DOHH2 (cell line): ENCODE data around the gene BRD3.

Experiments
- CTCF ChIP-seq: fragments of 200-600 bp; sonication (generic); IDR thresholded peaks from one replicate; pipeline ENCODE4 v1.5.1; 2014; ENCODE audit warnings: antibody characterized with exemption, mild to moderate bottlenecking, low read depth, low read length; ENCODE audit not compliant: poor library complexity, severe bottlenecking
- EZH2phosphoT487 ChIP-seq: fragments of 200-600 bp; sonication (generic); IDR thresholded peaks from 2 replicates; pipeline ENCODE4 v1.6.1; 2017; ENCODE audit warnings: borderline replicate concordance, mild to moderate bottlenecking, antibody characterized with exemption, low read length, moderate library complexity, mixed read lengths

GRCh38 chr9:133997584-133997983 lies 70.2 kb downstream of the BRD3 start:
- TF ChIP-seq EZH2phosphoT487 (no peak), CTCF (no peak)
